HepG2 (cell line): ENCODE results near the gene MAN1B1. TPM values are rescaled to one million over a fixed set of nuclear protein-coding genes. Genes with fewer than 3 reads are reported as not detected.

Experiments used
- FOXC1 ChIP-seq: sonication (generic); formaldehyde crosslinking; IDR thresholded peaks from 2 replicates; pipeline ENCODE4 v1.8.0; 2022; ENCODE audit warnings: mild to moderate bottlenecking, missing genetic modification reagents, borderline replicate concordance
- HOXA3 ChIP-seq: sonication (generic); formaldehyde crosslinking; IDR thresholded peaks from 2 replicates; pipeline ENCODE4 v1.5.0; 2020; ENCODE audit warnings: missing genetic modification reagents
- PPARG ChIP-seq: conservative IDR thresholded peaks from 2 replicates; pipeline ENCODE4 v1.6.1; 2016; ENCODE audit warnings: missing biosample characterization, missing genetic modification reagents
- RFXANK ChIP-seq: IDR thresholded peaks from 2 replicates; pipeline ENCODE4 v1.6.1; 2016
- RFXAP ChIP-seq: sonication (generic); formaldehyde crosslinking; IDR thresholded peaks from 2 replicates; pipeline ENCODE4 v1.4.0; 2020; ENCODE audit warnings: missing genetic modification reagents, borderline replicate concordance
- TRIM24 ChIP-seq: sonication (generic); formaldehyde crosslinking; IDR thresholded peaks from 2 replicates; pipeline ENCODE4 v1.8.0; 2022; ENCODE audit warnings: mild to moderate bottlenecking, missing genetic modification reagents
- ZNF251 ChIP-seq: sonication (generic); formaldehyde crosslinking; IDR thresholded peaks from 2 replicates; pipeline ENCODE4 v1.9.0; 2021; ENCODE audit warnings: mild to moderate bottlenecking, missing genetic modification reagents
- ZNF501 ChIP-seq: sonication (generic); formaldehyde crosslinking; IDR thresholded peaks from 2 replicates; pipeline ENCODE4 v1.5.1; 2020; ENCODE audit warnings: mild to moderate bottlenecking, moderate library complexity, missing genetic modification reagents
- ZNF672 ChIP-seq: sonication (generic); formaldehyde crosslinking; IDR thresholded peaks from 2 replicates; pipeline ENCODE4 v1.8.1; 2022; ENCODE audit warnings: missing genetic modification reagents
- ZNF678 ChIP-seq: sonication (generic); formaldehyde crosslinking; IDR thresholded peaks from 2 replicates; pipeline ENCODE4 v1.4.0; 2020; ENCODE audit warnings: mild to moderate bottlenecking, missing genetic modification reagents
- ZNF691 ChIP-seq: sonication (generic); formaldehyde crosslinking; IDR thresholded peaks from 2 replicates; pipeline ENCODE4 v1.4.0; 2020; ENCODE audit warnings: missing genetic modification reagents, low read depth, mild to moderate bottlenecking, borderline replicate concordance
- ZNF878 ChIP-seq: sonication (generic); formaldehyde crosslinking; IDR thresholded peaks from 2 replicates; pipeline ENCODE4 v1.8.1; 2023; ENCODE audit warnings: mild to moderate bottlenecking, missing genetic modification reagents, moderate library complexity
- polyA plus RNA-seq, 8 experiments: library from polyadenylated mRNA; depleted of rRNA in 3 of 8; stranded (reverse) in 7 of 8; unstranded in 1 of 8; fragments of >200 nt; fragmentation: Illumina TruSeq in 4 of 8; extraction: Trizol in 4 of 8; gene quantifications; 2 replicates each; pipeline versions ENCODE4 v1.2.1 to v1.2.3, GENCODE V29; 2011 to 2016; ENCODE audit warnings: low read depth in 4 of 8, missing spikeins in 1 of 8, mixed read lengths in 1 of 8; ENCODE audit not compliant: insufficient read depth in 1 of 8
- total RNA-seq, 5 experiments: library from RNA; depleted of rRNA; stranded (reverse); fragments of >200 nt; fragmentation: Illumina TruSeq; extraction: Trizol; gene quantifications; 2 replicates each; pipeline ENCODE4 v1.2.3, GENCODE V29; 2016; ENCODE audit warnings: low read depth in 1 of 5
- TF ChIP-seq, protein P1 (sequence below): sonication (generic); formaldehyde crosslinking; IDR thresholded peaks from 2 replicates; pipeline ENCODE4 v1.5.0; 2020; ENCODE audit warnings: mild to moderate bottlenecking, missing genetic modification reagents, borderline replicate concordance
- TF ChIP-seq, protein P2 (sequence below): sonication (generic); formaldehyde crosslinking; IDR thresholded peaks from 2 replicates; pipeline ENCODE4 v1.8.0; 2022; ENCODE audit warnings: low read depth, missing genetic modification reagents

The MAN1B1 gene
- total and polyA plus RNA-seq, 2 of the 13 experiments (the other 11 are each of a cell fraction or from before 2014, with no cell fraction given): 48.9 to 59.5 TPM

DNA sequence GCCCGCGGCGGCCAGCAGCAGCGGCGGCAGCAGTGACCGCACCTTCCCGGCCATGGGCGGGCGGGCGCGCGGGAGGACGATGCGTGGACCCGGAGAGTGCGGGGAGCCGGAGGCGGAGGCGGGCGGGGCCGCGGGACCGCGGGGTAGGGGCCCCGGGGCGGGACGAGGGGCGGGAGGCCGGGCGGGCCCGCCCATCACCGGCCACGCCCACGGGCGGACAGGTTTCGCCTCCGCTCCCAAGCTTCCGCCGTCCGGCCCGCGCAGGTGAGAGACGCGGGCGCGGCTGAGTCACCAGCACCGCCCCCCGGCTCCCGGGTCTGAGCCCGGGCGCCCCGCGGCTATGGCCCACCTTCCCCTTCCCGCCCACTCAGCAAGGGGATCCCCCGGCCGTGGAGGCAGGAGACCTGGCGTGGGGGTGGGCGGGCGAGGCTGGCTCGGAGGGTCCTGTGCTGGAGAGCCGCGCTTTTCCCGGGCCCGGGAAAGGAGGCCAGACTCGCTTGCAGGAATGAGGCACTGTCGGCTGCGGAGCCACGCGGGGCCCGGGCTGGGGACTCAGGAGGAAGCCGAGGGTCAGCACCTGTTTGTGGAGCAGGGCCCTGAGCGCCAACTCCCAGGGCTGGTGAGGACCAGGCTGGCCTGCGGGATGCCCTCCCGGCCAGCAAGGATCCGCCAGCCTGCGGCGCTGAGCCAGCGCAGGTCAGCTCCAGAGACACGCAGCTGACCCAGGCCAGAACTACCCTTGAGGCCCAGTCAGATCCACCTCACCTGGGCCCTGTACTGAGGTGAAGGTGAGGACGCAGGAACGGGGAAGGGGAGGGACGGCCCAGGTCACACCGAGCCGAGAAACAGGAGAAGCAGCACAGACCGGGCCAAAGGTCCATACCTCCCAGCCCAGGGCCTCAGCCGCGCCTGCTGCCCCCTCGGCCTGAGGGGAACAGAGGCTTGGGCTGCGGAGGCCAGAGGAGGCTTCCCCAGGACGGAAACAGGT lies 32.5 kb upstream of the MAN1B1 start, which contains the start of gene ENTPD2 (continued):
- TF ChIP-seq, protein P1, sequence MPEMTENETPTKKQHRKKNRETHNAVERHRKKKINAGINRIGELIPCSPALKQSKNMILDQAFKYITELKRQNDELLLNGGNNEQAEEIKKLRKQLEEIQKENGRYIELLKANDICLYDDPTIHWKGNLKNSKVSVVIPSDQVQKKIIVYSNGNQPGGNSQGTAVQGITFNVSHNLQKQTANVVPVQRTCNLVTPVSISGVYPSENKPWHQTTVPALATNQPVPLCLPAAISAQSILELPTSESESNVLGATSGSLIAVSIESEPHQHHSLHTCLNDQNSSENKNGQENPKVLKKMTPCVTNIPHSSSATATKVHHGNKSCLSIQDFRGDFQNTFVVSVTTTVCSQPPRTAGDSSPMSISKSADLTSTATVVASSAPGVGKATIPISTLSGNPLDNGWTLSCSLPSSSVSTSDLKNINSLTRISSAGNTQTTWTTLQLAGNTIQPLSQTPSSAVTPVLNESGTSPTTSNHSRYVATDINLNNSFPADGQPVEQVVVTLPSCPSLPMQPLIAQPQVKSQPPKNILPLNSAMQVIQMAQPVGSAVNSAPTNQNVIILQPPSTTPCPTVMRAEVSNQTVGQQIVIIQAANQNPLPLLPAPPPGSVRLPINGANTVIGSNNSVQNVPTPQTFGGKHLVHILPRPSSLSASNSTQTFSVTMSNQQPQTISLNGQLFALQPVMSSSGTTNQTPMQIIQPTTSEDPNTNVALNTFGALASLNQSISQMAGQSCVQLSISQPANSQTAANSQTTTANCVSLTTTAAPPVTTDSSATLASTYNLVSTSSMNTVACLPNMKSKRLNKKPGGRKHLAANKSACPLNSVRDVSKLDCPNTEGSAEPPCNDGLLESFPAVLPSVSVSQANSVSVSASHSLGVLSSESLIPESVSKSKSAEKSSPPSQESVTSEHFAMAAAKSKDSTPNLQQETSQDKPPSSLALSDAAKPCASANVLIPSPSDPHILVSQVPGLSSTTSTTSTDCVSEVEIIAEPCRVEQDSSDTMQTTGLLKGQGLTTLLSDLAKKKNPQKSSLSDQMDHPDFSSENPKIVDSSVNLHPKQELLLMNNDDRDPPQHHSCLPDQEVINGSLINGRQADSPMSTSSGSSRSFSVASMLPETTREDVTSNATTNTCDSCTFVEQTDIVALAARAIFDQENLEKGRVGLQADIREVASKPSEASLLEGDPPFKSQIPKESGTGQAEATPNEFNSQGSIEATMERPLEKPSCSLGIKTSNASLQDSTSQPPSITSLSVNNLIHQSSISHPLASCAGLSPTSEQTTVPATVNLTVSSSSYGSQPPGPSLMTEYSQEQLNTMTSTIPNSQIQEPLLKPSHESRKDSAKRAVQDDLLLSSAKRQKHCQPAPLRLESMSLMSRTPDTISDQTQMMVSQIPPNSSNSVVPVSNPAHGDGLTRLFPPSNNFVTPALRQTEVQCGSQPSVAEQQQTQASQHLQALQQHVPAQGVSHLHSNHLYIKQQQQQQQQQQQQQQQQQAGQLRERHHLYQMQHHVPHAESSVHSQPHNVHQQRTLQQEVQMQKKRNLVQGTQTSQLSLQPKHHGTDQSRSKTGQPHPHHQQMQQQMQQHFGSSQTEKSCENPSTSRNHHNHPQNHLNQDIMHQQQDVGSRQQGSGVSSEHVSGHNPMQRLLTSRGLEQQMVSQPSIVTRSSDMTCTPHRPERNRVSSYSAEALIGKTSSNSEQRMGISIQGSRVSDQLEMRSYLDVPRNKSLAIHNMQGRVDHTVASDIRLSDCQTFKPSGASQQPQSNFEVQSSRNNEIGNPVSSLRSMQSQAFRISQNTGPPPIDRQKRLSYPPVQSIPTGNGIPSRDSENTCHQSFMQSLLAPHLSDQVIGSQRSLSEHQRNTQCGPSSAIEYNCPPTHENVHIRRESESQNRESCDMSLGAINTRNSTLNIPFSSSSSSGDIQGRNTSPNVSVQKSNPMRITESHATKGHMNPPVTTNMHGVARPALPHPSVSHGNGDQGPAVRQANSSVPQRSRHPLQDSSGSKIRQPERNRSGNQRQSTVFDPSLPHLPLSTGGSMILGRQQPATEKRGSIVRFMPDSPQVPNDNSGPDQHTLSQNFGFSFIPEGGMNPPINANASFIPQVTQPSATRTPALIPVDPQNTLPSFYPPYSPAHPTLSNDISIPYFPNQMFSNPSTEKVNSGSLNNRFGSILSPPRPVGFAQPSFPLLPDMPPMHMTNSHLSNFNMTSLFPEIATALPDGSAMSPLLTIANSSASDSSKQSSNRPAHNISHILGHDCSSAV (CRISPR knock-in tag): no peak
- no peak; the same call in 1 of the 2 replicates for TF ChIP-seq ZNF691 (CRISPR knock-in tag)
- TF ChIP-seq ZNF678 (CRISPR knock-in tag): no peak
- TF ChIP-seq ZNF672 (CRISPR knock-in tag): no peak
- TF ChIP-seq PPARG (CRISPR knock-in tag): peak; percentile 42; the same call in 1 of the 2 replicates
- no peak for TF ChIP-seq RFXAP
- TF ChIP-seq RFXANK (CRISPR knock-in tag): no peak
- peak; percentile 33; the same call in 1 of the 2 replicates for TF ChIP-seq ZNF501
- peak; percentile 74 for TF ChIP-seq FOXC1 (CRISPR knock-in tag)
- TF ChIP-seq HOXA3 (CRISPR knock-in tag): peak; percentile 61
- TF ChIP-seq, protein P2, sequence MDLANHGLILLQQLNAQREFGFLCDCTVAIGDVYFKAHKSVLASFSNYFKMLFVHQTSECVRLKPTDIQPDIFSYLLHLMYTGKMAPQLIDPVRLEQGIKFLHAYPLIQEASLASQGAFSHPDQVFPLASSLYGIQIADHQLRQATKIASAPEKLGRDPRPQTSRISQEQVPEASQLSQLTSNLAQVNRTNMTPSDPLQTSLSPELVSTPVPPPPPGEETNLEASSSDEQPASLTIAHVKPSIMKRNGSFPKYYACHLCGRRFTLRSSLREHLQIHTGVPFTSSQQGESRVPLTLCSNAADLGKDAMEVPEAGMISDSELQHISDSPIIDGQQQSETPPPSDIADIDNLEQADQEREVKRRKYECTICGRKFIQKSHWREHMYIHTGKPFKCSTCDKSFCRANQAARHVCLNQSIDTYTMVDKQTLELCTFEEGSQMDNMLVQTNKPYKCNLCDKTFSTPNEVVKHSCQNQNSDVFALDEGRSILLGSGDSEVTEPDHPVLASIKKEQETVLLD: no peak
- TF ChIP-seq ZNF251 (CRISPR knock-in tag): peak; percentile 24; the same call in 1 of the 2 replicates
- no peak for TF ChIP-seq ZNF878
- TF ChIP-seq TRIM24 (CRISPR knock-in tag): no peak
